Prostate gland (tissue), 2 donors: ENCODE measurements around the gene MED8. TPM values are rescaled to one million over a fixed set of nuclear protein-coding genes. Genes with fewer than 3 reads are reported as not detected.
A peak's percentile ranks its signal among the peaks of the same experiment; 100 is the strongest.

Experiments
- DNase-seq: peaks from one replicate; pipeline ENCODE4 v3.0.0-alpha.2; 2019; ENCODE audit warnings: low spot score
- H3K27ac ChIP-seq, 2 donors: fragments of 200-600 bp; sonication (generic); 2 replicates each; pipeline ENCODE4 v1.5.1; 2017 to 2019
- H3K27me3 ChIP-seq: fragments of 200-600 bp; sonication (generic); replicated peaks from 2 replicates; pipeline ENCODE4 v1.5.1; 2019; ENCODE audit not compliant: insufficient read depth
- H3K36me3 ChIP-seq, 2 donors: fragments of 200-600 bp; sonication (generic); 1 replicate in 1 of 2; 2 replicates in 1 of 2; pipeline versions ENCODE4 v1.5.1 to v1.8.1; 2017 to 2019
- H3K4me1 ChIP-seq: fragments of 200-600 bp; sonication (generic); replicated peaks from 2 replicates; pipeline ENCODE4 v1.5.1; 2019
- H3K4me3 ChIP-seq, 2 donors: fragments of 200-600 bp; sonication (generic); 2 replicates each; pipeline ENCODE4 v1.5.1; 2017 to 2019
- H3K9me3 ChIP-seq: fragments of 200-600 bp; sonication (generic); 2 replicates; pipeline ENCODE4 v1.5.1; 2017
- CTCF ChIP-seq, 4 experiments: fragments of 200-600 bp in 2 of 4; fragments of 450-650 bp in 2 of 4; sonication (generic) in 2 of 4; IDR thresholded peaks; 1 replicate in 3 of 4; 2 replicates in 1 of 4; pipeline ENCODE4 v1.5.1; 2016 to 2019; ENCODE audit warnings: antibody characterized with exemption in 4 of 4, mild to moderate bottlenecking in 2 of 4, moderate library complexity in 2 of 4
- POLR2A ChIP-seq: fragments of 450-650 bp; IDR thresholded peaks from one replicate; pipeline ENCODE4 v1.6.1; 2016; ENCODE audit warnings: antibody characterized with exemption, mild to moderate bottlenecking
- POLR2AphosphoS5 ChIP-seq: sonication (generic); formaldehyde crosslinking; IDR thresholded peaks from one replicate; pipeline ENCODE4 v1.6.1; 2017; ENCODE audit warnings: antibody characterized with exemption
- WGBS: methylation state at CpG from one replicate; pipeline ENCODE4 v1.1.5; 2018; 5-methylcytosine and 5-hydroxymethylcytosine counted together
- intact Hi-C: fragments of 100-400 bp; cut with DNase I; formaldehyde crosslinking; loops from one replicate; pipeline ENCODE4 v1.14.2; 2022
- microRNA-seq: library from miRNA; unstranded; fragments of <30 nt; microRNA quantifications from one replicate; pipeline ENCODE4, GENCODE V29; 2016
- total RNA-seq, 2 donors: library from RNA; depleted of rRNA; stranded (reverse); fragments of >200 nt; gene quantifications; one replicate each; pipeline ENCODE4 v1.1.0, GENCODE V29; 2016

MED8 gene
- total RNA-seq, 2 donors from 2014 or later: 36.9 to 43.2 TPM

DNA sequence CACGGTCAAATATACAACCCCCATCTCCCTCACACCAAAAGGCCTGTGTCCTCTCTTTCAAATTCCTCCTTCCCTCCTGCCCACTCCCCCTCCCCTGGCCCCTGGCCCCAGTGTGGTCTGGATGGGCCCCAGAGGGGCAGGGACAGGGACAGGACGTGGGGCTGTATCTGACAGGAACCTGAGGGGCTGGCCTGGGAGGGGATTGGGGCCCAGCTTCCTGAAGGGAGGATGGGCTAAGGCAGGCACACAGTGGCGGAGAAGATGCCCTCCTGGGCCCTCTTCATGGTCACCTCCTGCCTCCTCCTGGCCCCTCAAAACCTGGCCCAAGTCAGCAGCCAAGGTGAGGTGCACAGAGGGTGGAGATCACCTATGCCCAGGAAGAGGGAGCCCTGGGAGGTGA, 52.0 kb downstream of the MED8 start, which contains the start of gene MPL:
MPL (plus strand) TSS at position 231 of the 400 bp plus-strand sequence; CDS start at position 262, 31 bp downstream.
- Histone ChIP-seq H3K4me1 (no peaks in the 10 kb centered on the region), H3K4me3 (no peak within 1 kb of the TSS), H3K27ac (no peak within 1 kb of the TSS), H3K9me3 (no peaks in the 10 kb centered on the region), H3K36me3 (no peaks in the 10 kb centered on the region), H3K27me3 (no peaks in the 10 kb centered on the region)
- DNase-seq: no peak
- WGBS: 76% methylated on average over 3 of the region's 3 CpGs
- TF ChIP-seq POLR2A (no peak), POLR2AphosphoS5 (no peak), CTCF (IDR thresholded peaks at IDR 0.05) (no peak)
- intact Hi-C loops: no loop called here

- no peaks in the 10 kb centered on the region for H3K4me1 ChIP-seq
- H3K4me3 ChIP-seq: no peak overlapping the region
- no peak for TF ChIP-seq POLR2AphosphoS5
- WGBS: 77% methylated on average over 7 of the region's 7 CpGs
- no peaks in the 10 kb centered on the region for H3K36me3 ChIP-seq
- H3K27me3 ChIP-seq: no peaks in the 10 kb centered on the region
- H3K9me3 ChIP-seq: no peaks in the 10 kb centered on the region
- intact Hi-C loops: no loop called here
- H3K27ac ChIP-seq: no peak overlapping the region
- no peak for DNase-seq
Observed at GRCh38 chr1:43334453-43335205, 55.0 kb downstream of the MED8 start.

Small RNA genes lying within 50 kb of the gene (microRNA-seq; reads per million reads assigned to microRNA genes)
- 6.4 reads per million, percentile 46 among the genes with 10 or more reads in this experiment for gene MIR6734

Other genes starting within 250 kb of the MED8 start
- gene EBNA1BP2, start 217.5 kb downstream of the MED8 start, total RNA-seq: 10 to 100 TPM; 65.7 to 70.7 TPM
- gene CFAP57, start 217.5 kb downstream of the MED8 start, total RNA-seq: 1 to 10 TPM in 1 of 2 donors, under 1 TPM in 1; 0.14 to 4.7 TPM
- 10 to 100 TPM; 18.3 to 29.9 TPM for gene TMEM125, start 119.8 kb downstream of the MED8 start, total RNA-seq
- gene C1orf210, start 104.2 kb downstream of the MED8 start, total RNA-seq: 10 to 100 TPM in 1 of 2 donors, 1 to 10 TPM in 1; 5.5 to 21.7 TPM
- gene TIE1, start 88.8 kb downstream of the MED8 start, total RNA-seq: 10 to 100 TPM; 18.7 to 21.7 TPM
- not detected for gene MPL, start 52.0 kb downstream of the MED8 start, total RNA-seq
- 10 to 100 TPM in 1 of 2 donors, 1 to 10 TPM in 1; 2.2 to 14.9 TPM for gene CDC20, start 30.8 kb downstream of the MED8 start, total RNA-seq
- gene ELOVL1, start 21.8 kb downstream of the MED8 start, total RNA-seq: 10 to 100 TPM; 48.6 to 62.0 TPM
- gene SZT2, start 99 bp upstream of the MED8 start, total RNA-seq: 10 to 100 TPM; 30.3 to 76.9 TPM
- gene HYI, start 64.1 kb upstream of the MED8 start, total RNA-seq: 100 to 1,000 TPM in 1 of 2 donors, 10 to 100 TPM in 1; 67.7 to 104 TPM
- 100 to 1,000 TPM; 182 to 292 TPM for gene PTPRF, start 141.1 kb upstream of the MED8 start, total RNA-seq